Mesodermal cell (in vitro differentiated cells): ENCODE measurements around the gene PCK2.
"Not testable (repeated sequence)": the region's sequence is repeated elsewhere in the genome, so short reads cannot be mapped to it uniquely, and the experiment has no call there.

Experiments used
- H3K27ac ChIP-seq: 2 replicates; pipeline ENCODE4 v1.7.0; 2013; ENCODE audit warnings: mild to moderate bottlenecking, low read depth, low read length, moderate library complexity; ENCODE audit not compliant: severe bottlenecking
- H3K36me3 ChIP-seq: 2 replicates; pipeline ENCODE4 v1.7.1; 2013; ENCODE audit warnings: mild to moderate bottlenecking, low read length, moderate library complexity; ENCODE audit not compliant: control insufficient read depth, insufficient read depth
- H3K4me1 ChIP-seq: one replicate; pipeline ENCODE4 v1.7.1; 2013; ENCODE audit warnings: mild to moderate bottlenecking, low read length; ENCODE audit not compliant: insufficient read depth, control insufficient read depth, poor library complexity, severe bottlenecking
- H3K4me3 ChIP-seq: 2 replicates; pipeline ENCODE4 v1.7.0; 2013; ENCODE audit warnings: low read length, control low read depth, mild to moderate bottlenecking; ENCODE audit not compliant: insufficient read depth, poor library complexity, severe bottlenecking; ENCODE audit errors: extremely low read depth
- H3K9me3 ChIP-seq: 2 replicates; pipeline ENCODE4 v1.7.1; 2013; ENCODE audit warnings: mild to moderate bottlenecking, low read length, moderate library complexity; ENCODE audit not compliant: control insufficient read depth
- WGBS, 2 experiments: methylation state at CpG; one replicate each; pipeline ENCODE4 v1.1.5; 2013; ENCODE audit warnings: missing lambda C conversion rate in 2 of 2; ENCODE audit not compliant: insufficient coverage in 2 of 2; 5-methylcytosine and 5-hydroxymethylcytosine counted together

PCK2 gene

GRCh38 chr14:24098927-24099813 is 5.1 kb downstream of the PCK2 start:
- WGBS, 2 experiments, result 97 to 98% methylated on average over 14 to 16 of the region's 17 CpGs
- Histone ChIP-seq H3K4me1 (no peaks in the 10 kb centered on the region), H3K4me3 (no peak overlapping the region), H3K27ac (no peak overlapping the region), H3K36me3 (peaks cover 69% of the 10 kb centered on the region), H3K9me3 (no peaks in the 10 kb centered on the region)

GRCh38 chr14:24100197-24100981 is 6.3 kb downstream of the PCK2 start:
- WGBS, 2 experiments, result 94% methylated on average over 2 to 3 of the region's 4 CpGs
- no peaks in the 10 kb centered on the region for H3K4me1 ChIP-seq
- peaks cover 76% of the 10 kb centered on the region for H3K36me3 ChIP-seq
- no peak overlapping the region for H3K27ac ChIP-seq
- H3K4me3 ChIP-seq, result no peak overlapping the region
- H3K9me3 ChIP-seq, result no peaks in the 10 kb centered on the region

- 100% methylated on average over 3 of the region's 3 CpGs; no CpG with 5 or more reads in 1 of the 2 experiments for WGBS, 2 experiments
- Histone ChIP-seq H3K4me1 (no peaks in the 10 kb centered on the region), H3K27ac (no peak overlapping the region), H3K4me3 (no peak overlapping the region), H3K36me3 (peaks cover 76% of the 10 kb centered on the region), H3K9me3 (no peaks in the 10 kb centered on the region)
Observed at GRCh38 chr14:24100982-24101494, 6.9 kb downstream of the PCK2 start.

- WGBS, 2 experiments, result 92 to 100% methylated on average over 5 to 6 of the region's 7 CpGs
- Histone ChIP-seq H3K4me1 (no peaks in the 10 kb centered on the region), H3K4me3 (no peak overlapping the region), H3K9me3 (no peaks in the 10 kb centered on the region), H3K27ac (no peak overlapping the region), H3K36me3 (peaks cover 70% of the 10 kb centered on the region)
Observed at GRCh38 chr14:24102357-24103048, 8.4 kb downstream of the PCK2 start.

GRCh38 chr14:24103451-24103850 is 9.3 kb downstream of the PCK2 start:
- 94% methylated on average over 11 to 13 of the region's 13 CpGs for WGBS, 2 experiments
- peaks cover 61% of the 10 kb centered on the region for H3K36me3 ChIP-seq
- H3K4me3 ChIP-seq, result no peak overlapping the region
- H3K4me1 ChIP-seq, result no peaks in the 10 kb centered on the region
- H3K27ac ChIP-seq, result no peak overlapping the region
- H3K9me3 ChIP-seq, result no peaks in the 10 kb centered on the region

- not testable (repeated sequence) for H3K4me1 ChIP-seq, H3K9me3 ChIP-seq, H3K4me3 ChIP-seq, H3K27ac ChIP-seq
- peaks cover 39% of the 10 kb centered on the region for H3K36me3 ChIP-seq
- WGBS, 2 experiments, result 92 to 95% methylated on average over 8 of the region's 8 CpGs
Observed at GRCh38 chr14:24105609-24106239, 11.6 kb downstream of the PCK2 start.

GRCh38 chr14:24106672-24107271 is 12.7 kb downstream of the PCK2 start:
- WGBS, 2 experiments, result no CpG with 5 or more reads among the region's 4 CpGs
- Histone ChIP-seq H3K9me3 (no peaks in the 10 kb centered on the region), H3K4me1 (no peaks in the 10 kb centered on the region), H3K27ac (no peak overlapping the region), H3K4me3 (no peak overlapping the region), H3K36me3 (peaks cover 30% of the 10 kb centered on the region)

GRCh38 chr14:24108336-24108874 is 14.3 kb downstream of the PCK2 start:
- Histone ChIP-seq H3K4me3 (no peak overlapping the region), H3K27ac (no peak overlapping the region), H3K4me1 (no peaks in the 10 kb centered on the region), H3K9me3 (no peaks in the 10 kb centered on the region), H3K36me3 (peaks cover 15% of the 10 kb centered on the region)
- whole genome bisulfite sequencing, 2 experiments, result 31 to 70% methylated on average over 2 to 4 of the region's 5 CpGs

- Histone ChIP-seq H3K4me3 (no peak overlapping the region), H3K36me3 (no peaks in the 10 kb centered on the region), H3K4me1 (no peaks in the 10 kb centered on the region), H3K9me3 (no peaks in the 10 kb centered on the region), H3K27ac (no peak overlapping the region)
- 89 to 93% methylated on average over 5 to 6 of the region's 9 CpGs for WGBS, 2 experiments
Observed at GRCh38 chr14:24110060-24110459, 15.9 kb downstream of the PCK2 start.
